Muscle of back (tissue), 11 donors: ENCODE data around the gene FOXA1. TPM values are rescaled to one million over a fixed set of nuclear protein-coding genes. Genes with fewer than 3 reads are reported as not detected.

ENCODE experiments used
- DNase-seq, 3 donors: peaks; one replicate each; pipeline versions ENCODE4 v3.0.0 to v3.0.0-alpha.2; 2013
- polyA plus RNA-seq, 10 donors: library from polyadenylated mRNA; unstranded; fragments of 120-200 nt; gene quantifications; one replicate each; pipeline ENCODE4 v1.2.1, GENCODE V29; 2013; ENCODE audit not compliant: insufficient read length in 10 of 10

FOXA1 gene
- polyA plus RNA-seq, 10 donors = 0.07 to 0.29 (median 0.18) TPM; not detected in 1

DNA sequence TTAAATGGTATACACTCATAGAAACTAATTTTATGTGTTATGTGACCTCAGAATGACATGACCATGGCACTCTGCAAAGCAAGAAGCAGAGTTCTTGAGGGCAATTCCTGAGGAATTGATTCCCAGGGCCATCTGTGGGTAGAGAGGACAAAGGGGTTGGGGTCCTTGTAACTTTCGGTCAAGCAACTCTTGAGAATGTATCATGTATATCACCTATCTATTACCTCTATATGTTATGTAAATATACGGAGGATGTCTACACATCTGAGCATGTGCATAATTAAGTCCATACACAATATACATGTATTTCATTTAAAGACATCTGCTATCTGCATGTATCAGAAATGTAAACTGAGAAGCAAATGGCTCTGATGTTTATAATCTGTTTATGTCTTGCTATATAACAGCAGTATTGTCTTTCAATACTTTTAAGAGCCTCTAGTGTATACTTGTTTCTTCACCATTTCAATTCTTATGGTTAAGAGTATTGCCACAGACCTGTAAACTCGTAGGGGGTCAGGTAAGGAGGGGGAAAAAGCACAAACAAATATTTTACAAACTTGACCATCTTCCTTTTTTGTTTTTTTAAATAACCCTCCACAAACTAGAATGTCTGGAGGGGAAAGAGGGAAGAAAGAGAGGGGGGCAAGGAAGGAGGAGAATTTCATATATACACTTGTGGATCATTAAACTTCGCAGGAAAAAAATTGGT lies 4.5 kb downstream of the FOXA1 start:
- peak in 1 of 3 donors; percentile 56 for DNase-seq

DNA sequence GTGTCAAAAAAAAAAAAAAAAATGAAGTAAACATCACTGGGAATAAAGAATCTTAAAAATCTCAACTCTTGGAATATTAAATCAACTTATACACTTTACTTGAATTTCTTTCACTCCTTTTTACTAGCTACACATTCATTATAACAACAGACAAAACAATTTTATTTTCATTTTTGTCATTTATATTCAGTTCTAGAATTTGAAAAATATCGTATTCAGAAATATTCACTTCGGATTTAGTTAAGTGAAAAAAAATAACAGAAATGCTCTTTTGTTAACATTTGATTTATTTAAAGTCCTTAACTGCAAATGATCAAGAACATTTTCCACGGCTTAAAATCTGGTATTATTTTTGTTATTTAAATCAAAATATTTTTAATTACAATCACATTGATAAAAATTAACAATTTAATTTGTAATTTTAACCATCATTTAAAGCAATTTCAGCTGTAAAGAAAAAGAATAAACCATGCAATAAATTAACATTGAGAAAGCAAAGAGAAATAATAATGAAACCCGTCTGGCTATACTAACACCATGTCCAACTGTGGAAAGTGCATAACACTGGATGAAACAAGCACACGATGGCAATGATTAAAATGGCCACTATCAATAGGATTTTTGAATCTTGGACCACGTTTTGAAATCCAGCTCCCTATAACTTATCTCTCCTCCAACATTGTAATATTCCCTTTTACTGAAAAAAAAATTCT lies 5.2 kb downstream of the FOXA1 start:
- DNase-seq = no peak

DNA sequence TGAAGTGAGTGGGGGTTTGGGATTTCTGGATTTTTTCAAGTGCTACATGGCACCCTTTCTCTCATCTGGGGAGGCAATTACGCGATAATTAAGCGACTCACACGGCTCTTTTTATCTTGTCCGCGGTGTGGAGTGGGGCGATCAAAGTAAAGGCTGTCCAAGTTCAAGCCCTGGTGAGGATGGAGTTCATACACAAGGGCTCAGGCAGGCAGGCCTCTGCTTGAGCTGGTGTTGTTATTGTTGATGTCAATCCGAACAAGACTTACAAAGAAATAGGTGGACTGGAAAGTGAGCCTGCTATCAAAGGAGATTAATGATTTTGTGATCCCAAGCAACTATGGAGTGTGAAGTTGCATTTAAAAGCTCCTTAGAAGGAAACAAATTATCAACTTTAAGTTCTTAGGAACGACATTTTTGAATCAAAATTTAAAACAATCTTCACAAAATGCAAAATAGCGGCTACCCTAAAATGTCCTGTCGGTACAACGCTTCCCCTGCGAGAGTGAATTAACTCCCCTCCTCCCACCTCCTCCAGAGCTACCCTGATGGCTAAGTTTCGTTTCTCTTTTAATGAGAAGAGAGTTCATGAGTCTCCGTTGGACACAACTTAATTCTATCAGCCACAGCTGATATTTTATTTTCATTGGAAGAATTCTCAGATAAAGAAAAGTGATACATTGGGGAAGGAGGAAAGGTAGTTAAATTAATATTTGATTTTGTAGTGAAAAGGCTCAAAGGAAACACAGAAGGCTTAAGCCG lies 5.9 kb downstream of the FOXA1 start:
- DNase-seq = peak in 1 of 3 donors; percentile 70

DNA sequence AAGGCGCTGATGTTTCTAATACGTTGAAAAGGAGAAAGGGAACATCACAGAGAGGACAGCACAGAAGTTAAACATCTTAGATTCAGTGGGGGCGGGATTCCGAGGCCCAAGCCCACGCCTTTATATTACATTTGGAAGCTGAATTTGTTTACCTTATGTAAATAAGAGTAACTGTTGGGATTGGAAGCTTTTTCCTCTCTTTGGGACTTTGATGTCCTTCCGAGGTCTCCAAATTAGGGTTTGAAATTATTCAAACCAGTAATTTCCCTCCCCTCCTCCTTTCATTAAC lies 6.4 kb downstream of the FOXA1 start:
- DNase-seq = no peak

DNA sequence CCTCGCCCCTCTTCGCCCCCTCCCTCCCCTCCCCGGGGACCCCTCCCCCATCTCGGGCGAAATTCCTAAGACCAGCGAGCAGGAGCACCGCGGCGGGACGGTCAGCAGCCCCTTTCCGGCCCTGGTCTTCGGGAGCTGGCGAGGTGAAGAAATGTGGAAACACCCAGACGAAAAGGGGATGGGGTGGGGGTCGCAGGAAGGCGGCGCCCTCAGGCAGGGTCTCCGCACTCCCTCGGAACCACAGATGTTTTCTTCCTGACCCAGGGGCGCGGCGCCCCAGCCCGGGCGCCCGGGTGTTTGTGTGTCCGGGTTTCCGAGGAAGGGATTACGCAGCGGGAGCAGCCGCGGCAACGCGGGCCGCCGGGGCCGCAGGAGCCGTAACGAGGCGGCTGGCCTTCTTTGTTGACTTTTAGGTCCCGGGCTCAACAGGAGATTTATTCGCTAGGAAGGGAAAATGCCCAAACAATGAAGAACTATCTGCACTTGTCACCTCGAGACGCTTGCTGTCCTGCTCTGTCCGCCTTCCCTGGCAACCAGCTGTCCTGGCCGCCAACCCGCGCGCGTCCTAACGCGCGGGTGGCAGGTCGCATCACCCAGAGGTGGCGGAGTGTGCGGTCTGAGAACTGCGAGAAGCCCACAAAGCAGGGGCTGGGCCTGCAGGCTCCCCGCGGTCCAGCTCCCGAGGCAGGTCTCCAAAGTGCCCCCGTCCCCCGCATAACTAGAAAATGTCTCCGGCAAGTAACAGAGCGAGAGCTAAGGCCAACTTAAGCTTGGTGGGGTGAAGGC lies 7.0 kb downstream of the FOXA1 start:
- peak in 1 of 3 donors; percentile 70 for DNase-seq

DNA sequence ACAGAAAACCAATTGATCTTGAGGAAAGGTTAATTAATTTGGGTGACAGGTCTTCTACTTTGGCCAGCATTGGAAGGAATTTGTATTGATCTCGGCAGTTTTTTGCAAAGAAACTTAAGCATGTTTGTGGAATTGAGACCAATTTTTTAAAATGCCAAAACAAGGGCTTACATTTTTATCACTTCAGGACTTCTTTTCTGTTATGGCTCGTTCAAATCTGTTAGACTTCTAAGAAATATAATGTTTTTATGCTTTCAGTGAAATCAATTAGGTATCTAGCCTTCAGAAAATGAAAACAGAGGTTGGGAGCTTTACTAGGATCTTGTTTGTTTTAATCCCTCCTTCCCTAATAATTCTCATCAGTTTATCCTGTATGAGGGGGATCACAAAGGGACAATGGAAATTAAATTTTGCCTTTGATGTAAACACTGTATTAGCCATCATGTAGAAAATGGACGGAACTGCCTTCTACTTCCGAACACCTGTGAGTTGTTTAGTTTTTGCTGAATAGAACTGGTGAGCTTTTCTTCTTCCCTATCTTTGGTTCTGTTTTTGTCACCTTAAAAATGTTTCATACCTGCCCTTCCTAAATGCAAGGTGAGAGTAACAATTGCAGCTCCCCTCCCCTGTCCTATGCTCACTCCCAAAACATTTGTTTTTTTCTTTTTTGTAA lies 7.8 kb downstream of the FOXA1 start:
- peak in 1 of 3 donors; percentile 73 for DNase-seq

DNA sequence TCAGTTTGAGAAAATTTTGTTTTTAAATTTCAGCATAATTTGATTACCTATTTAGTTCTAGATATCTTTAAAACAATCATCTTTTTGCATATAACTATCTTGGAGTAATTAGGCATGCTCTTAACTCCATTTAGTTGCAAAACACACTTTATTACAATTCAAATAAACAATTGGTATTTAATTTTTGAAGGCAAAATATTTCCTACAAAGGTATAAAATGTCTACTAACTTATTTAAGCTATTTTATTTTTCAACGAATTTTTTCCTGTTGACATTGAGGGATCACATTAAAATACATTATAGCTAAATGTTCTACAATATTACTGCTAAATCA lies 8.3 kb downstream of the FOXA1 start:
- no peak for DNase-seq

DNA sequence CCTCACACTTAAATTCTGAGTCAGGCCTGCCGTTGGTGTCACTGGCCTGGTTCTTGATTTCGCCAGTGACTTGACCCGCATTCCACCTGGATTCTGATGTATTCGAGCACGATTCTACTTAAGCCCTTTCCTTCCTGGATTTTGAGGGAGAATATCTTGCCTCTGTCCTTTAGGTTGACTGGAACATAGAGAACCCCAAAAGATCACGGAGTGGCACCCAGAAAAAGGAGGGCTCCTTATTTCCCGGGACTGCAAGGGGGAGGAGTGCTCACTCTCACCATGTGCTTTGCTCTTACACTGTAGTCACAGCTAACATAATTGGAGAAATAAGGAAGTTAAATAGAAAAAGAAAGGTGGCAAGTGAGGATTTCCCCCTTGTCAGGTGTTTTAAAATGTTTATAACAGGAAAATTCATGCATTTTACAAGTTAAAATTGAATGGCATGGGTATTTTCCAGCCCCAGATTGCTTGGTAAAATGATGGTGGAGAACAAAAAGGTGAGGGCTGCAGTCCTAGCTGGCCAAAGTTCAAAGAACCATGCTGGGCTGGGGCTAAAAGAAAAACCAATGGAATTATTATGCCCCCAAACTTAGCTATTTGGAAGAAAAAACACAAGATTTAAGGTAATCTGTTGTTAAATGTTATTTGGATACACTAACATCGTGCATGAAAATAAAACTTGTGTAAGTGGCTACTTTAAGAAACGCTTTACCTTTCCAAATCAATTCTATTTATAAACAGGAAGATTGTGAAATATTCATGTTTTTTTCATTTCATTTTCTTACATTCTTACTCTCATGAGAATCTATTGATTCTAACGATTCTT lies 8.9 kb downstream of the FOXA1 start:
- DNase-seq = peak in 1 of 3 donors; percentile 45

DNA sequence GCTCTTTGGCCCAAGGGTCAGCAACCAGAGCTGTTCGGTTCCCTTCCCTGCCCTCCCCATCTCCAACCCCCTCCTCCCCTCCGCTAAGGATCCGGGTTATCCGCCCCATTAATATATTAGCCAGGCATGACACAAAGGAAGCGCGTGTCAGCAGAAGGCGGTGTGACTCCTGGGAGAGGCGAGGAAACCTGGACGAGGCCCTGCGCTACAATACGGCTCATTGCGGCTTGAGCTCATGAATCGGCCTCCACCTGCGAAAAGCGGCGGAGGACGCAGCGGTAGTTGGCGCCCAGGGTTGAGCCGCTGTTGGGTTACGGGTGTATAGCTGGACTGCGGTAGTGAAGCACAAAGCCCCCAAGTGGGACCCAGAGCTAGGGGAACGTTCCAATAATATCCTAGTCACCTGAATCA lies 9.9 kb downstream of the FOXA1 start:
- DNase-seq = peak in 1 of 3 donors; percentile 41

DNA sequence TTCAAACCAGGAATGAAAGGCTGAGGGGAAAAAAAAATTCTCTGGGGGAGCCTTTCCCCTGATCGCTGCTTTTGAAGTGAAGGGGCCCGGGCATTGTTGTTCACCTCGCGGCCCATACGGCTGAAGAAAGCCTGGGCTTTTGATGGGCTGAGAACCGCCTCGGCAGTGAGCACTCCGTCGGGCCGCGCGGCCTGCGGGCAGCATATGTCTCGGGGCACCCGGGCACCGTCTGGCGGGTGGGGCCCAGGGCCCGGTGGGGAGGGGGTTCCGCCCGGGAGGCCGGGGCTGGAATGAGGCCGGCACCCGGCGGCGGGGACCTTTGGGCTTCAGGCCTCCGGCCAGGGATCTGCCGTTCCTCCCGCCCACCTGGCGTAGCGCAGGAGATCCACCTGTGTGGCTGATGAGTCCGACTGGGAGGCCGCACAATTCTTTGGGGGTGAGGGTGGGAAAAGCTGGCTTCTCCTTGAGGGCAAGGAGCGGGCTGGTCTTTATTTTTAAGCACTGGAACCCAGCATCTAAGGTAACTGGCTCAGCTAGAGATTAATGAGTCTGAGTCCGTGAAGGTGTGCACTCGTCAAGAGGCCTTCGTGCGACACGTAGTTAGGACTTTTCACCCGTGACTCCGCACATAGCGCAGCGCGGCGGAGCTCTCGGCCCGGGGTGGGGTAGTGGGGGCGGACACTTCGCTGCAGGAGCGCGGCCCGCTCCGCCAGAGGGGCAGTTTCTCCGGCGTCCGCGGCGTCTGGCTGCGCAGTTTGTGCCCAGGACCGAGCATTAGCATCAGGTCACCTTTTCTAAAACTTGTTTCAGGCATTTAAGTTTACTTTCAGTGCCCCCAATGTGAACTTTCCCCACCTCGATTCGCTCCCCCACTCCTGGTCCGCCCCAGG lies 10.6 kb downstream of the FOXA1 start:
- peak in 1 of 3 donors; percentile 37 for DNase-seq

DNA sequence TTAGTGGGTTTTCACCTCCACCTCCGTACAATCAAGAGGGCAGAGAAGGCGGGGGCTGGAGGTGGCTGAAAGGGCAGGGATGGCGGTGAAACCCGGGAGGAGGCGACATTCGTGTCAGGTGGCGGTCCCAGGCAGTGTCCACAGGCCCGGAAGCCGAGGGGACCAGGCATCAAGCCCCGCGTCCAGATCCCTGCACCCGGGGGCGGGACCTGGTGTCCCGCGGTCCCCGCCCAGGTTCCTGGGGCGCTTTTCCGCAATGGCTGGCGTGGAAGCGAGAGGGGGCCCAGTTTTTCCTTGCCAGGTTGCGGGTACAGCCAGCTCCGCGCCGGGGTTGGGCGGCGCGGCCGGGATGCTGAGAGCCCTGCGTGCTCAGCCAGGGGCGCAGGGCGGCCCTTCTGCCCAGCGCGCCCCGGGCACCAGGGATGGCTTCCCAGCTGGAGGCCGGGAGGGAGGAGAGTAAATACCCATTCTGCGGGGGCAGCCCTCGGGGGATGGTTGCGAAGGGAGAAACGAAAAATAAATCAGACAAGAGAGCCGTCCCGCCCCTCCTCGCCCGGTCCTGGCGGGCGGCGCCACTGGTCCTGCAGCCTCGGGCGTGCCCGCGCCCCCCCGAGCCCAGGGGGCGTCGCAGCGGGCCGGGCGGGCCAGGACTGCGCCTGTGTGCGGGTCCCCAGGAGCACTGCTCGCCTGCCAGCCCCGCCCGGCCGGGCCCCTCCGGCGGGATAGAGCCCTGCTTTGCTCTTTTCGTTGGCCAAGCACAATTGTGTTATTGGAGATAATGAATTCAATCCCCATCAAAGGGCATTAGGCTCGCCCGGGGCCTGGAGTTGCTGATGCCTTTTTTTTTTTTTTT lies 11.5 kb downstream of the FOXA1 start:
- no peak for DNase-seq

DNA sequence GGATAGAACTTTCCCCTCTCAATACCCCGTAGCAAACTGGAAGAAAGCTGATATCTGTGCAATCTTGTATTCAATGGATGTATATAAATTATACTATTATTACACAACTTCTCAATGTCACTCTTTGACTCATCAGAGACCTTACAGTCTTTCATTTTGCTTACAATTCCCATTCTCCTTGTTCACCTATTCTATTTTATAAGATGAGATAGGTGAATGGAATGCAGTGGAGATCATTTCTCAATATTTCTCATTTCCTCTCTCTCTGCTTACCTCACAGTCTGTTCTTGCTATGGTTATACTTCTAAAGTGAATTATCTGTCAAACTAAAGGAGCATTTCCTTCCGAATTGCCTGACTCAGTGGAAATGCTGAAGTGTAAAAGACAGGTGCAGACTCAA lies 14.9 kb downstream of the FOXA1 start:
- no peak for DNase-seq

DNA sequence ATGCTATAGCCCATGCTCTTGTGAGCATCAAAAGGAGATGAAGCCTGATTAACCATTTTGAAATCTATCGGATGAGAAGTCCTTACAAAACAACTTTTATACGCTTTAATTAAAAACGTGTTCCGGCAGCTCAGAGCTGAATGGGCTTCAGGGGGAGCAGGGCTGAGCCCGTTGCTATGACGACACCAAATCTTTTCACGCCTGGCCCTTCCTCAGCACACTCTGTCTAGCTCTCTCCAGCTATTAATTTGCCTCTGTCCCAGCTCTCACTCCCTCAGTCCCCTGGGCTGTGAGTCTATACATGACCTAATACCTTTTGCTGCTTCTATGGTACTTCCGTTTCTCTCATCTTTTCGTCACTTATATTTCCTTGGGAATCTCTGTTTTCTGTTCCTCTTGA lies 15.8 kb downstream of the FOXA1 start:
- no peak for DNase-seq

DNA sequence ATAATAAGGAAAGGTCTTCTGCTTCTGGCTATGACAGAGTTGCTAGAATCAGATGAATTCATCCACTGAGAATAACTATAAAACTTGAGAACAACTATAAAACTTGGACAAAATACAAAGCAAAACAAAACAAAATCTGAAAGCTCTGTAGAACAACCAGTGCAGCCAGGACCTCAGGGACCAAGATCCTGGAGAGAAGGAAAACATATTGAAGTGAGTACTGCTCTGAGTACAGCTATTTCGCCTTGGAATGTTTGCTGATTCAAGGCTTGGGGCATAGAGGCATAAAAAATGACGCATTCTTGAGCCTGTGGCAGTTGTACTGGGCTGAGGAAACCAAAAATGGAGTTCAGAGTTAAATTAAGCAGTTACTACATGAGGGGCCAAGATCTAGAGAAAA lies 21.7 kb downstream of the FOXA1 start:
- no peak for DNase-seq

DNA sequence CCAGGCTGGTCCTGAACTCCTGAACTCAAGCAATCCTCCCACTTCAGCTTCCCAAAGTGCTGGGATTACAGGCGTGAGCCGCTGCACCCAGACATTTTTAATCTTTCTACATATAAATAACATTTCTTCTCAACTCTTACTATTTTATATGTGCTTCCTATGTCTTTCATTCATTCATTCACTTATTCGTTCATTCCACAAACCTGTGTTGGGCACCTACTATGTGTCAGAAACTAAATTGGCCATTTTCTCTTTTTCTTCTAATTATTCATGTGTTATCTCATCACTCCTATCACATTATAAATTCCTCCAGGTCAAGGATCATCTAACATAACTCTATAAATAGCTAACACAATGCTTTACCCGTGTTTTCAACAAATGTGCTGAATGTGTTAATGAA lies 23.7 kb downstream of the FOXA1 start:
- no peak for DNase-seq

DNA sequence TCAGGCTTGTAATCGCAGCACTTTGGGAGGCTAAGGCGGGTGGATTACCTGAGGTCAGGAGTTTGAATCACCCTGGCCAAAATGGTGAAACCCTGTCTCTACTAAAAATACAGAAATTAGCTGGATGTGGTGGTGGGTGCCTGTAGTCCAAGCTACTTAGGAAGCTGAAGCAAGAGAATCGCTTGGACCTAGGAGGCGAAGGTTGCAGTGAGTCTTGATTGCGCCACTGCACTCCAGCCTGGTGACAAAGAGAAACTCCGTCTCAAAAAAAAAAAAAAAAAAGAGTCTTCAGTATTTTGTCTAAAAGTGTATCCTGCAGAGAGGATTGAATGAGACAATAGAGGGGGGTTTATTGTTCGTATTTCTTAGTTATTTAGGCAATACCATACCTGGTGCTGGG lies 25.3 kb downstream of the FOXA1 start:
- DNase-seq = no peak

DNA sequence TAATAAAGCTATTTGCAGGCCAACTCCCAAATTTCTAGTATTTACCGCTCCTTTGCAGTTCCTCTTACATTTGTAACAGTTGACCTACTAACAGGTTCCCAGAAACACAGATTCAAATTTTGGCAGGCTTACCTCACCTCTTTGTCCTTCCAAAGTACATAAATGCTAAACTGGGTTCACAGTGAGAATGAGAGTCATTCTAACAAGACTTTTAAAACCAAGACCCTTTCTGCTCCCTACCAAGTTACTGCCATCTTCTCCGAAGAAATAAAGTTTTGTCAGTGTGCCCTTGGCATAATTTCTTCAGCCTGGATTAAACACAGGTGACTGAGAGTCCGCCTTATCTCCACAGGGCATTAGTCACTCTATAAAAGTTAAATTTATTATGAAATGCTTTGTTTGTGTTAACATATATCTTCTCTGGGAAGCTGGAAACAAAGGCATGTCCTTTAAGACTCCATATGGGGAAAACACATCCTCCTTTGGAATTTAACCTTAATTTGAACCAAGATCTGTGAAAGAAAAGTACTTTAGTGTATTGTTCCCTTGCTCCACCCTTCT lies 28.2 kb downstream of the FOXA1 start:
- no peak for DNase-seq

DNA sequence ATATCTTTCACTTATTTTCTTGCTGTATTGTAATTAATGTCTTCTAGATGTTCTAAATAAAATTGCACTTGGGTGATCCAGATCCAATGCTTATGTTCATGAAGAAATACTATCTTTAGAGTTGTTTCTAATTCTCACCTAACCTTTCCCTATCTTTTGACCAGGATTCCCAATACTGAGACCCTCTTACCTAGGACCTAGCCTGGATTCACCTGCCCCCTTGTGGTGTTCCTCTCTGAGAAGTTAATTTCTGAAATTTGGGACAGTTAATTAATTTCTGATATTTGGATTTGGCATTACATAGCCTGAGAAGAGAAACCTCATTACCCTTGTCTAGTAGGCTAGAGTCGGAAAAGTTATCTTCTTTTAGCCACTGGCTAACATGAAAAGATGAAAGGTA lies 29.5 kb downstream of the FOXA1 start:
- no peak for DNase-seq
